ENCODE results near the gene GABRA5.

- TF ChIP-seq CTCF (IDR thresholded peaks at IDR 0.05) (no peak), SIN3A (IDR thresholded peaks at IDR 0.05; ENCODE audit: borderline replicate concordance, insufficient read depth, low read depth, low read length) (no peak)
Observed at GRCh38 chr15:26854435-26854834, 12.4 kb upstream of the GABRA5 start.

Measured in Panc1 (cell line).